IMR-90 (cell line): ENCODE results near the gene MSI2. TPM values are rescaled to one million over a fixed set of nuclear protein-coding genes. Genes with fewer than 3 reads are reported as not detected.

Experiments used
- ATAC-seq: fragments of 200-7000 bp; cut with Tn5 transposase; 2 replicates; pipeline ENCODE4 v1.9.1; 2020; ENCODE audit warnings: low read depth, mild to moderate bottlenecking, moderate library complexity
- BruUV-seq: library from RNA; stranded (reverse); fragments of 400-500 nt; replicated peaks from 2 replicates; lab custom pipeline; 2021; lab: Mats Ljungman, UMichigan
- CTCF ChIA-PET: fragments of 300-600 bp; formaldehyde crosslinking; extraction: SDS; loops from one replicate; lab custom pipeline; 2021; ENCODE audit warnings: antibody characterized with exemption; lab: Yijun Ruan, JAX
- POLR2A ChIA-PET: fragments of 300-600 bp; sonication (Branson Sonifier 250); formaldehyde crosslinking; loops from one replicate; lab custom pipeline; 2022; ENCODE audit warnings: antibody characterized with exemption; ENCODE audit not compliant: unreplicated experiment; lab: Charles Lee
- DNase-seq: peaks from one replicate; pipeline ENCODE4 v3.0.0; 2013
- H2AFZ ChIP-seq: replicated peaks from 2 replicates; pipeline ENCODE3; 2013; ENCODE audit warnings: low read length, mild to moderate bottlenecking; ENCODE audit not compliant: poor library complexity
- H2AK5ac ChIP-seq: 2 replicates; pipeline ENCODE4 v1.6.1; 2013; ENCODE audit warnings: low read depth, low read length, inconsistent platforms
- H2AK9ac ChIP-seq: replicated peaks from 2 replicates; pipeline ENCODE3; 2013; ENCODE audit warnings: mild to moderate bottlenecking, low read depth, low read length, moderate library complexity; ENCODE audit not compliant: poor library complexity
- H2BK120ac ChIP-seq: 2 replicates; pipeline ENCODE4 v1.6.1; 2013; ENCODE audit warnings: low read depth, low read length, inconsistent platforms
- H2BK15ac ChIP-seq: 3 replicates; pipeline ENCODE4 v1.6.1; 2013; ENCODE audit warnings: low read depth, low read length, inconsistent platforms
- H2BK20ac ChIP-seq: 2 replicates; pipeline ENCODE4 v1.6.1; 2013; ENCODE audit warnings: low read depth, mild to moderate bottlenecking, inconsistent platforms, low read length, moderate library complexity
- H2BK5ac ChIP-seq: 2 replicates; pipeline ENCODE4 v1.6.1; 2013; ENCODE audit warnings: mild to moderate bottlenecking, low read depth, low read length, inconsistent platforms; ENCODE audit not compliant: poor library complexity, severe bottlenecking
- H3K14ac ChIP-seq: replicated peaks from 2 replicates; pipeline ENCODE4 v1.6.1; 2013; ENCODE audit warnings: low read depth, low read length, inconsistent platforms
- H3K18ac ChIP-seq: 2 replicates; pipeline ENCODE4 v1.6.1; 2013; ENCODE audit warnings: low read depth, low read length, control low read depth
- H3K23ac ChIP-seq: 2 replicates; pipeline ENCODE4 v1.6.1; 2013; ENCODE audit warnings: low read depth, low read length, inconsistent platforms
- H3K27ac ChIP-seq: 2 replicates; pipeline ENCODE4 v1.5.1; 2013; ENCODE audit warnings: mild to moderate bottlenecking, control low read depth, low read length; ENCODE audit not compliant: insufficient read depth
- H3K27me3 ChIP-seq: 2 replicates; pipeline ENCODE4 v1.6.1; 2013; ENCODE audit warnings: low read length; ENCODE audit not compliant: control insufficient read depth, insufficient read depth
- H3K36me3 ChIP-seq: 2 replicates; pipeline ENCODE4 v1.6.1; 2013; ENCODE audit warnings: low read length, mixed read lengths; ENCODE audit not compliant: control insufficient read depth, insufficient read depth
- H3K4ac ChIP-seq: 2 replicates; pipeline ENCODE4 v1.6.1; 2013; ENCODE audit warnings: low read depth, low read length, inconsistent platforms
- H3K4me1 ChIP-seq: 2 replicates; pipeline ENCODE4 v1.6.1; 2013; ENCODE audit warnings: low read length, mixed read lengths; ENCODE audit not compliant: control insufficient read depth, insufficient read depth
- H3K4me2 ChIP-seq: 2 replicates; pipeline ENCODE4 v1.6.1; 2013; ENCODE audit warnings: low read depth, mild to moderate bottlenecking, control low read depth, low read length, moderate library complexity
- H3K4me3 ChIP-seq: 2 replicates; pipeline ENCODE4 v1.5.1; 2013; ENCODE audit warnings: low read depth, mild to moderate bottlenecking, control low read depth, low read length, moderate library complexity; ENCODE audit not compliant: insufficient read depth
- H3K56ac ChIP-seq: 2 replicates; pipeline ENCODE4 v1.6.1; 2013; ENCODE audit warnings: low read length, inconsistent platforms; ENCODE audit not compliant: insufficient read depth; ENCODE audit errors: extremely low read depth
- H3K79me1 ChIP-seq, 2 experiments: 2 replicates each; pipeline ENCODE4 v1.6.1; 2013; ENCODE audit warnings: low read length in 2 of 2, inconsistent platforms in 1 of 2, low read depth in 1 of 2
- H3K9ac ChIP-seq: 2 replicates; pipeline ENCODE4 v1.6.1; 2013; ENCODE audit warnings: low read depth, low read length, control low read depth
- H3K9me1 ChIP-seq: 2 replicates; pipeline ENCODE4 v1.6.1; 2013; ENCODE audit warnings: low read length, inconsistent platforms; ENCODE audit not compliant: insufficient read depth
- H3K9me3 ChIP-seq: 2 replicates; pipeline ENCODE4 v1.6.1; 2013; ENCODE audit warnings: low read length; ENCODE audit not compliant: control insufficient read depth, insufficient read depth
- H4K20me1 ChIP-seq: 2 replicates; pipeline ENCODE4 v1.6.1; 2013; ENCODE audit warnings: low read length, inconsistent platforms; ENCODE audit not compliant: insufficient read depth
- H4K5ac ChIP-seq: 2 replicates; pipeline ENCODE4 v1.6.1; 2013; ENCODE audit warnings: mild to moderate bottlenecking, low read depth, low read length, control low read depth
- H4K8ac ChIP-seq, 2 experiments: 2 replicates each; pipeline ENCODE4 v1.6.1; 2013; ENCODE audit warnings: low read depth in 2 of 2, low read length in 2 of 2, control low read depth in 1 of 2, inconsistent platforms in 1 of 2
- H4K91ac ChIP-seq: 2 replicates; pipeline ENCODE4 v1.6.1; 2013; ENCODE audit warnings: low read depth, low read length, inconsistent platforms; ENCODE audit not compliant: insufficient read depth
- CEBPB ChIP-seq: IDR thresholded peaks from 2 replicates; pipeline ENCODE4 v1.6.1; 2012; ENCODE audit warnings: low read depth, low read length, improper control_type of control experiment
- RCOR1 ChIP-seq: IDR thresholded peaks from 2 replicates; pipeline ENCODE4 v1.6.1; 2012; ENCODE audit warnings: mild to moderate bottlenecking, low read length, improper control_type of control experiment; ENCODE audit not compliant: insufficient replicate concordance
- WGBS, 2 experiments: methylation state at CpG; one replicate each; pipeline versions ENCODE4 v1.1.5 to v1.1.7; 2013; ENCODE audit warnings: missing lambda C conversion rate in 2 of 2; ENCODE audit not compliant: insufficient read length in 1 of 2; ENCODE audit errors: extremely low coverage in 2 of 2; 5-methylcytosine and 5-hydroxymethylcytosine counted together
- dilution Hi-C: fragments of 300-500 bp; cut with HindIII; formaldehyde crosslinking; loops from one replicate; pipeline ENCODE4 v1.14.3; 2018; ENCODE audit warnings: low sequenced_read_pairs; ENCODE audit not compliant: unreplicated experiment
- in situ Hi-C: fragments of 300-500 bp; cut with MboI; formaldehyde crosslinking; loops from 3 replicates; pipeline ENCODE4 v1.14.3; 2019; ENCODE audit warnings: low sequenced_read_pairs, inconsistent platforms, mixed read lengths
- intact Hi-C: fragments of 100-400 bp; cut with micrococcal nuclease; formaldehyde crosslinking; loops from 2 replicates; pipeline ENCODE4 v1.10.0; 2022
- polyA plus RNA-seq, 3 experiments: library from polyadenylated mRNA; depleted of rRNA; stranded (reverse); fragments of >200 nt; gene quantifications; 2 replicates each; pipeline ENCODE4 v1.2.3, GENCODE V29; 2012; ENCODE audit warnings: low replicate concordance in 1 of 3
- total RNA-seq: library from RNA; depleted of rRNA; stranded (reverse); fragments of >200 nt; gene quantifications from 2 replicates; pipeline ENCODE4 v1.2.3, GENCODE V29; 2012

Gene MSI2
- total and polyA plus RNA-seq, 2 of the 4 experiments (the other 2 are of a cell fraction): 13.0 to 16.0 TPM

GRCh38 chr17:57609878-57610270 lies 353.6 kb downstream of the MSI2 start:
- Histone ChIP-seq H3K18ac (no peak overlapping the region), H4K5ac (no peak overlapping the region), H3K23ac (no peak overlapping the region), H3K4me3 (no peak overlapping the region), H2BK20ac (no peak overlapping the region), H3K56ac (no peak overlapping the region), H2BK5ac (no peak overlapping the region), H3K4ac (no peak overlapping the region), H3K4me1 (peaks cover 9% of the 10 kb centered on the region), H4K20me1 (no peaks in the 10 kb centered on the region), H3K9me3 (no peaks in the 10 kb centered on the region), H4K8ac (no peak overlapping the region), H3K27ac (no peak overlapping the region), H2AFZ (no peak overlapping the region), H3K9ac (no peak overlapping the region), H3K4me2 (no peak overlapping the region), H3K9me1 (peaks cover 10% of the 10 kb centered on the region; the same call in 1 of the 2 replicates), H2AK5ac (no peak overlapping the region), H3K36me3 (no peaks in the 10 kb centered on the region), H2BK120ac (no peak overlapping the region), H3K14ac (no peak overlapping the region), H4K91ac (no peak overlapping the region), H2AK9ac (no peak overlapping the region), H3K27me3 (no peaks in the 10 kb centered on the region), H3K79me1 (no peaks in the 10 kb centered on the region; a peak in 1 of 4 replicates), H2BK15ac (no peak overlapping the region)
- in situ Hi-C loops (no loop called here), dilution Hi-C loops (no loop called here), intact Hi-C loops (no loop called here)
- TF ChIP-seq CEBPB (peak; percentile 47; the same call in 1 of the 2 replicates), RCOR1 (no peak)
- no TSS peak for BruUV-seq
- ATAC-seq: no peak
- ChIA-PET CTCF (no interaction called here), POLR2A (no interaction called here)
- WGBS, 2 experiments: 86% methylated on average over 1 of the region's 13 CpGs; no CpG with 5 or more reads in 1 of the 2 experiments
- DNase-seq: no peak
